DND-41 (cell line): ENCODE measurements around the gene B4GALNT3.

ENCODE experiments used
- ATAC-seq: fragments of 200-7000 bp; cut with Tn5 transposase; 3 replicates; pipeline ENCODE4 v1.9.1; 2021; ENCODE audit warnings: low read depth; ENCODE audit not compliant: insufficient read depth
- DNase-seq: peaks from one replicate; pipeline ENCODE4 v3.0.0-alpha.2; 2020
- H2AFZ ChIP-seq: 2 replicates; pipeline ENCODE4 v1.6.0; 2012; ENCODE audit warnings: low read depth, low read length
- H3K27ac ChIP-seq: 2 replicates; pipeline ENCODE4 v1.5.1; 2012; ENCODE audit warnings: low read length, inconsistent platforms
- H3K27me3 ChIP-seq: fragments of 200-600 bp; sonication (generic); 2 replicates; pipeline ENCODE4 v1.6.0; 2012; ENCODE audit warnings: low read length, mild to moderate bottlenecking, inconsistent platforms; ENCODE audit not compliant: insufficient read depth, poor library complexity
- H3K36me3 ChIP-seq: 2 replicates; pipeline ENCODE4 v1.5.1; 2012; ENCODE audit warnings: low read length, inconsistent platforms; ENCODE audit not compliant: insufficient read depth
- H3K4me1 ChIP-seq: 2 replicates; pipeline ENCODE4 v1.5.1; 2012; ENCODE audit warnings: mild to moderate bottlenecking, low read length; ENCODE audit not compliant: insufficient read depth
- H3K4me2 ChIP-seq: 2 replicates; pipeline ENCODE4 v1.6.0; 2012; ENCODE audit warnings: mild to moderate bottlenecking, moderate library complexity, low read length, inconsistent platforms; ENCODE audit not compliant: insufficient read depth
- H3K4me3 ChIP-seq, 2 experiments: fragments of 200-600 bp in 1 of 2; shearing (Covaris generic) in 1 of 2; 2 replicates each; pipeline ENCODE4 v1.5.1; 2012 to 2016; ENCODE audit warnings: inconsistent platforms in 2 of 2, low read length in 2 of 2, mild to moderate bottlenecking in 2 of 2, low read depth in 1 of 2, moderate library complexity in 1 of 2
- H3K79me2 ChIP-seq: 2 replicates; pipeline ENCODE4 v1.6.0; 2012; ENCODE audit warnings: low read length, inconsistent platforms; ENCODE audit not compliant: insufficient read depth
- H3K9ac ChIP-seq: 2 replicates; pipeline ENCODE4 v1.6.0; 2012; ENCODE audit warnings: low read depth, mild to moderate bottlenecking, inconsistent platforms, low read length, moderate library complexity
- H3K9me3 ChIP-seq: 2 replicates; pipeline ENCODE4 v1.5.1; 2012; ENCODE audit warnings: low read length, moderate library complexity, mild to moderate bottlenecking, inconsistent platforms; ENCODE audit not compliant: insufficient read depth, severe bottlenecking
- H4K20me1 ChIP-seq: 2 replicates; pipeline ENCODE4 v1.6.0; 2012; ENCODE audit warnings: low read length; ENCODE audit not compliant: insufficient read depth
- EZH2 ChIP-seq: IDR thresholded peaks from 3 replicates; pipeline ENCODE4 v1.6.1; 2012; ENCODE audit warnings: borderline replicate concordance, low read depth, mild to moderate bottlenecking, moderate library complexity, low read length, inconsistent platforms; ENCODE audit not compliant: severe bottlenecking
- TF ChIP-seq, protein P1 (sequence below): IDR thresholded peaks from 2 replicates; pipeline ENCODE4 v1.5.1; 2012; ENCODE audit warnings: borderline replicate concordance, low read length, moderate library complexity, mild to moderate bottlenecking; ENCODE audit not compliant: poor library complexity, severe bottlenecking; ENCODE audit errors: extremely low read depth

B4GALNT3 gene

DNA sequence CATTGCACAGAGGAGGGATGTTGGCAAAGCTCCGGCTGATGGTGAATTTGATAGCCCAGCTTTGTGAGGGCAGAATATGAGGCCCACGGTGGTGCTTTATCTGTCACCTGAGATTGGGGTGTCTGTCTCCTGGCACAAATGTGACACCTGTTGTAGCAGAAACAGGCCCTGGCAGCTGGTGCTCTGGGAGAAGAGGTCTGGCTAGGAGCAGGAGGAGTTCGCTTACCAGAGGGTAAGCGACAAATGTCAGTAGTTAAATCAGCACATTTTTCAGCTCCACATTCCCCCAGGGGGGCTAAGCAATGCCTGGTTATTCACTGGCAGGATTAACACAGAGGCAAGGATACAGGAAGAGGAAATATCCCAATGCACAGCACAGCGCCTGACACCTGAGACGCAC, 71.1 kb downstream of the B4GALNT3 start:
- no peaks in the 10 kb centered on the region for H3K4me1 ChIP-seq
- TF ChIP-seq, protein P1, sequence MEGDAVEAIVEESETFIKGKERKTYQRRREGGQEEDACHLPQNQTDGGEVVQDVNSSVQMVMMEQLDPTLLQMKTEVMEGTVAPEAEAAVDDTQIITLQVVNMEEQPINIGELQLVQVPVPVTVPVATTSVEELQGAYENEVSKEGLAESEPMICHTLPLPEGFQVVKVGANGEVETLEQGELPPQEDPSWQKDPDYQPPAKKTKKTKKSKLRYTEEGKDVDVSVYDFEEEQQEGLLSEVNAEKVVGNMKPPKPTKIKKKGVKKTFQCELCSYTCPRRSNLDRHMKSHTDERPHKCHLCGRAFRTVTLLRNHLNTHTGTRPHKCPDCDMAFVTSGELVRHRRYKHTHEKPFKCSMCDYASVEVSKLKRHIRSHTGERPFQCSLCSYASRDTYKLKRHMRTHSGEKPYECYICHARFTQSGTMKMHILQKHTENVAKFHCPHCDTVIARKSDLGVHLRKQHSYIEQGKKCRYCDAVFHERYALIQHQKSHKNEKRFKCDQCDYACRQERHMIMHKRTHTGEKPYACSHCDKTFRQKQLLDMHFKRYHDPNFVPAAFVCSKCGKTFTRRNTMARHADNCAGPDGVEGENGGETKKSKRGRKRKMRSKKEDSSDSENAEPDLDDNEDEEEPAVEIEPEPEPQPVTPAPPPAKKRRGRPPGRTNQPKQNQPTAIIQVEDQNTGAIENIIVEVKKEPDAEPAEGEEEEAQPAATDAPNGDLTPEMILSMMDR: no peak
- no peak for TF ChIP-seq EZH2
- no peak overlapping the region for H3K27ac ChIP-seq
- no peak overlapping the region for H3K4me3 ChIP-seq
- H3K4me2 ChIP-seq: no peak overlapping the region
- no peaks in the 10 kb centered on the region for H3K79me2 ChIP-seq
- H3K9me3 ChIP-seq: no peaks in the 10 kb centered on the region
- ATAC-seq (no peak), DNase-seq (no peak)
- H4K20me1 ChIP-seq: no peaks in the 10 kb centered on the region
- no peak overlapping the region for H3K9ac ChIP-seq
- H2AFZ ChIP-seq: no peak overlapping the region
- H3K27me3 ChIP-seq: no peaks in the 10 kb centered on the region
- no peaks in the 10 kb centered on the region for H3K36me3 ChIP-seq

DNA sequence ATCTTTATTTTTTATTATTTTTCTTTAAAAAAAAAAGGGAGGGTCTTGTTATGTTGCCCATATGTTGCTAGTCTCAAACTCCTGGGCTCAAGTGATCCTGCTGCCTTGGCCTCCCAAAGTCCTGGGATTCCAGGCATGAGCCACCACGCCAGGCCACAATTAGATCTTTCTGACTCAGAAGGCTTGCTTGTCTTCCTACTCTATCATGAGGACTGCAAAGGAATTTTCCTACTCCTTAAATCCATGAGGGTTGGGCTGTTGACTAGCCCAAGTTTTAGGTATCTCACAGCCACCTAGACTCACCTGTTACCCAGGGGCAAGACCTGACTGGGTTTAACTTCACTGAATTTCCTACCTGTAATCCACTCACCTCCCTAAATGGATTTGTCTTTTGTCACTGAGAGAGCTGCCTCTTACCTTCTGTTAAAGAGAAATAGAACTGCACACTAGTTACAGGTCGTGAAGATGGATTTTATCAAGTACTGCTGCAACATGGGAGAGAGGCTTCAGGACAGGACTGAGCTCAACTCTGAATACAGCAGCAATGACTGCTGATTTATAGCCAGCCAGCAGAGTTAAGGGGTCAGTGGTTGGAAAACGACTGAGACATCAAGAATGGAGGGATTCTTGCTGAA, 72.3 kb downstream of the B4GALNT3 start:
- Histone ChIP-seq H3K79me2 (no peaks in the 10 kb centered on the region), H3K4me3 (no peak overlapping the region), H3K4me1 (no peaks in the 10 kb centered on the region), H2AFZ (no peak overlapping the region), H3K36me3 (no peaks in the 10 kb centered on the region), H3K9me3 (no peaks in the 10 kb centered on the region), H3K9ac (no peak overlapping the region), H3K4me2 (no peak overlapping the region), H3K27ac (no peak overlapping the region), H4K20me1 (no peaks in the 10 kb centered on the region), H3K27me3 (no peaks in the 10 kb centered on the region)
- ATAC-seq (no peak), DNase-seq (no peak)
- TF ChIP-seq, protein P1: no peak
- TF ChIP-seq EZH2: no peak

- no peaks in the 10 kb centered on the region for H3K4me1 ChIP-seq
- H4K20me1 ChIP-seq: no peaks in the 10 kb centered on the region
- H3K27ac ChIP-seq: no peak overlapping the region
- H3K4me3 ChIP-seq: no peak overlapping the region
- TF ChIP-seq, protein P1: no peak
- TF ChIP-seq EZH2: no peak
- ATAC-seq (no peak), DNase-seq (no peak)
- no peak overlapping the region for H2AFZ ChIP-seq
- H3K79me2 ChIP-seq: no peaks in the 10 kb centered on the region
- H3K36me3 ChIP-seq: no peaks in the 10 kb centered on the region
- no peaks in the 10 kb centered on the region for H3K27me3 ChIP-seq
- H3K9me3 ChIP-seq: no peaks in the 10 kb centered on the region
- no peak overlapping the region for H3K4me2 ChIP-seq
- H3K9ac ChIP-seq: no peak overlapping the region
Observed at GRCh38 chr12:532908-533565, 73.3 kb downstream of the B4GALNT3 start.
